Measurements from ENCODE around the gene SLC17A7.

Gene SLC17A7

GRCh38 chr19:49443366-49444099 lies 2.2 kb upstream of the SLC17A7 start:
- peak; percentile 93 for DNase-seq

DNA sequence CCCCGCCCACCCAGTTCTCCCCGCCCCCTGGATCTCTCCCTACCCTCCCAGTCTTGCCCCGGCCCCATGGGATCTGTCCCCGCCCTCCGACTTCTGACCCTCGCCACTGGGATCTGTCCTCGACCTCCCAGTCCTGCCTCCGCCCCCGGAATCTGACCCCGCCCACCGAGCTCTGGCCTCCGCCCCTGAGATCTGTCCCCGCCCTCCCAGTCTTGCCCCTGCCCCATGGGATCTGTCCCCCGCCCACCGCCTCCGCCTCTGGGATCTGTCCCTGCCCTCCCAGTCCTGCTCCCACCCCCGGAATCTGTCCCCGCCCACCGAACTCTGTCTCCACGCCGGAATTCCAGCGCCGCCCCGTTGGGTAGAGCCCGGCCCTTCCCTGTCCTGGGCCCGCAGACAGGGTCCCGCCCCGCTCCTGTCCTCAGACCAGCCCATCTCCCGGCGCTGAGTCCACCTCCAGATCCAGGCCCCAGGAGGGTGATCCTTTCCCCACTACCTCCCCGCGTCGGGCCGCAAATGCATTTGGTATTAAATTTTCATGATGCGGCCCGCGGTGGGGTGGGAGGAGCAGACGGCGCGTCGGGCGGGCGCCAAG lies 1.5 kb upstream of the SLC17A7 start:
- DNase-seq = peak; percentile 49 to 62

- DNase-seq = no peak
These were observed 1.0 kb upstream of the SLC17A7 start for GRCh38 chr19:49442354-49442753.

DNA sequence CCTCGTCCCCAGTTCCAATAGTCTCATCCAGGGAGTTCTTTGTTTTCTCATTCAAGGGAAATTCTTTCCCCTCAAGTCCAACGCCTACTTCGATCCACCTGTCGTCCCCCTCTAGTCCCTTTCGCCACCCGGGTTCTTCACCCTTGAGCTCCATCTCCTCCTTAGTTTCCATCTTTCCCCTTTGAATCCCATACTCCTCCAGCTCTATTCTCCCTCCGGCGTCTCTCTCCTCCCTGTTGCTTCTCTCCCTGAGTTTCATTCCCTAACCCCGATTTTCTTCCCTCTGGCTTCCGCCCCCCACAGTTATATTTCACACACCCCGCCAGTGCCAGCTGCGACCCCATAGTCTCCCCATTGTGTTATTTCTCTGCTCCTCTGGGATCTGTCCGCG lies 628 bp upstream of the SLC17A7 start:
- DNase-seq = no peak

- no peak for DNase-seq
These were observed 703 bp downstream of the SLC17A7 start for GRCh38 chr19:49440439-49441209.

- no peak for DNase-seq
These were observed 1.5 kb downstream of the SLC17A7 start for GRCh38 chr19:49439836-49440235.

DNA sequence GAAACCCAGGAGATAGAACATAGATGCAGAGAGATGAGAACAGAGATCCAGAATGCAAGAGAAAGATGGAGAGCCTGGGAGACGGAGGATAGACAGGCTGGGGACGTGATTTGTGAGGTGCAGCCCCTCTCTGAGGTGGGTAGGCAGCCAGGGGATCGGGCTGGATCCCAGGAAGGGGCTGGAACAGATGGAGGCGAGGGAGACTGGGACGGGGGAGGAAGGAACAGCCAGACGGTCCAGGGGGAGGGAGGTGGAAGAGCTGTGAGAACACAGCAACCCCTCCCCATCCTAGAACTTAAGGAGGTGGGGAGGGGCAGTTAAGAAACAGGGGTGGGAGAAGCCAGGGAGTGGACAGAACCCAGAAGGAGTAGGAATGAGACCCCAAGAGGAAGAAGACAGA lies 3.1 kb downstream of the SLC17A7 start:
- no peak for DNase-seq

DNA sequence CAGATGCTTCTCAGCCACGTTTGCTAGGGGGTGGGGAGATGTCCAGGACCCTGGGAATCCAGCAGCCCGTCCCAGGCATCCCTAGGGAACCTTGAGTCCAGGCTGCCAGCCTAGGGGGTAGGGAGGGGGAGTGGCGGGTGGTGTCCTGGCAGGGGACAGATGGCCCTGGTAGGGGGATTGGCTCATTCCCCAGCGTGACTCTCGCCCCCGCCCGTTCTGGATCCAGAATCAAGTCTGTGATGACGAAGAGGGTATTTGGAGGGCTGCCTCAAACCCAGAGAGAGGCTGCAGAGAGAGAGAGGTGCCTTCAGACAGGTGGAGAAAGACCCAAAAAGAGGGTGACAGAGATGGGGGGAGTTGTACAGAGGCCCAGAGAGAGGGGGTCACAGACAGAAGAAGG lies 4.1 kb downstream of the SLC17A7 start:
- DNase-seq = no peak

DNA sequence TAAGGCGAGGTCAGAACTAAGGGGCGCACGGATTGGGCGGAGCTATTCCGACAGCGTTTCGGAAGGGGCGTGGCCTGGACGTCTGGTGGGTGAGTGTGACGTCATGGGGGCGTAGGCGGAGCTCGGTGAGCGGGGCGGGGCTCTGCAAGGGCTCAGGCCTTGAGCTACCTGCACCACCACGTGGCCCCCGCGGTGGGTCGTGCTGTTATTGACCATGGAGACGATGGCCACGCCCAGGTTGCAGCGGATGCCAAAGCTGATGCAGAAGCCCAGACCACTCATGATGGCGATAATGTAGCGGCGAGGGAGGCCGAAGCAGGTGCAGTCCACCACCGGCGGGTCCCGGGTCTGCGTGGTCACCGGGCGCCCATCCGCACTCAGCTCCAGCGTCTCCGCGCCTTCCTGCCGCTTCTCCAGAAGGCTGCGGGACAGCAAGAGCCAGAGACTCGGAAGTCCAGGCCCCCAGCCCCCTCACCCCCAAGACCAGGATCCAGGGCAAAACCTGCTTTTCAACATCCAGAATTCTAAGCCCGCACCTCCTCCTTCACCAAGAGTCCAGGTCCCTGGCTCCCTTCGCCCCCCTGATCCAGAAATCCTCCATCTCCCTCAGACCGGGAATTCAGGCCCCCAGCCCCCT lies 4.8 kb downstream of the SLC17A7 start:
- DNase-seq = peak; percentile 59 to 68

DNA sequence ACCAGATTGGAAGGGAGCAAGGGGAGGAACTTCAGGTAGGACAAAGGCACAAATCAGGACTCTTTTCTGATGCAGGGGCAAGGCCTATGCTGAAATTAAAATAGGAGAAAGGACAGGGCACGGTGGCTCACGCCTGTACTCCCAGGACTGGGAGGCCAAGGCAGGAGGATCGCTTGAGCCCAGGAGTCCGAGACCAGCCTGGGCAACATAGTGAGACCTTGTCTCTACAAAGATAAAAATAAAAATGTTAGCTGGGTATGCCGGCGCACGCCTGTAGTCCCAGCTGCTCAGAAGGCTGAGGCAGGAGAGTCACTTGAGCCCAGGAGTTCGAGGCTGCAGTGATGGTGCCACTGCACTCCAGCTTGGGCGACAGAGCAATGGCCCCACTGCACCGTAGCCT lies 5.7 kb downstream of the SLC17A7 start:
- DNase-seq = no peak

GRCh38 chr19:49434907-49435583 lies 6.3 kb downstream of the SLC17A7 start:
- no peak for DNase-seq

- DNase-seq = no peak
These were observed 8.0 kb downstream of the SLC17A7 start for GRCh38 chr19:49433240-49433901.

GRCh38 chr19:49432141-49433073 lies 8.9 kb downstream of the SLC17A7 start:
- peak; percentile 26 to 50 for DNase-seq

DNA sequence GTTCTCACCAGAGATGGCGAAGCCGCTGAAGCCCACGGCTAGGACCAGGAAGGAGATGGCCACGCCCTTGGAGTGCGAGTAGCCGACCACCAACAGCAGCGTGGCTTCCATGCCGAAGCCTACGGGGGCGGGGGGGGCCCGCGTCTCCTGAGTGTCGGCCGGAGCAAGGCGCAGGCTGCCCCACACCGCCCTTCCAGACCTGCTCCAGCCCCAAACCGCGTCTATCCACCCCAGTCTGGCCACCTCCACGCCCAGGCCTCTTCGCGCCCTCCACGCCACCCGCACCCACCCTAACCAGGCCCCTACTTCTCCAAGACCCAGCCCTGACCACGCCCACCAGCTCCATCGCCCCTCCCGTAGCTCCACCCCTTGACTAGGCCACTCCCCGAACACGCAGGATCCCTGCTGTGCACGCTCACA lies 10.0 kb downstream of the SLC17A7 start:
- DNase-seq = no peak

- peak in 1 of 2 donors; percentile 24 for DNase-seq
These were observed 10.5 kb downstream of the SLC17A7 start for GRCh38 chr19:49430678-49431329.

GRCh38 chr19:49430172-49430677 lies 11.1 kb downstream of the SLC17A7 start:
- DNase-seq = no peak

DNA sequence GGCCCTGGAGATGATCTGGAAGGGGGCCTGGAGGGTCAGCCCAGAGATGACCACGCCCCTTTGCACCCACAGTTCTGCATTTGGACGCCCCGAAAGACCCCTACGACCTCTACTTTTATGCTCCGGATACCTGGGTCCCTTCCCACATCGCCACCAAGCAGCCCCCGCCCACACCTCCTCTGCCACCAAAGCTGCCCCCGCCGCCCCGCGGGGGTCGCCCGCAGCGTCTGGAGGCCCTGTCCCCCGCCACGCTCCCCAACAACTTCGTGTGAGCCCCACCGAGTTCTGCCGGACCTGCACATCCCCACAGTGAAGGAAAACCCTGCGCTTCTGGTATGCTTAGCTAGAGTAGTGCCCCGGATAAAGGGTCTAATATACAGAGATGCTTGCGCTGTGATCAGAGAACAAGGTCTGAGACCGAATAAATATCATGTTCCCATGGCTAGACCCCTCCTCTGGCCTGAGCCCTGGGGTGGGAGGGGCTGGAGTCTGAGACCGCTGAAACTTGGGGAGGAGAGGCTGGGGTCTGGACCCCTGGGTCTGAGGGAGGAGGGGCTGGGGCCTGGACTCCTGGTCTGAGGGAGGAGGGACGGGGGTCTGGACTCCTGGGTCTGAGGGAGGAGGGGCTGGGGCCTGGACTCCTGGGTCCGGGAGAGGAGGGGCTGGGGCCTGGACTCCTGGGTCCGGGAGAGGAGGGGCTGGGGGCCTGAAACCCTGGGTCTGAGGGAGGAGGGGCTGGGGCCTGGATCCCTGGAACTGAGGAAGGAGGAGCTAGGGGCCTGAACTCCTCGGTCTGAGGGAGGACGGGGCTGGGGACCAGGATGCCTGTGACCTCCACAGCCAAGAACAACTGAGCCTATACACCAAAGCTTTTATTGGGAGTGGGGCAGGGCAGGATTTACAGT lies 12.5 kb downstream of the SLC17A7 start:
- no peak for DNase-seq

GRCh38 chr19:49427855-49428546 lies 13.3 kb downstream of the SLC17A7 start:
- DNase-seq = no peak

DNA sequence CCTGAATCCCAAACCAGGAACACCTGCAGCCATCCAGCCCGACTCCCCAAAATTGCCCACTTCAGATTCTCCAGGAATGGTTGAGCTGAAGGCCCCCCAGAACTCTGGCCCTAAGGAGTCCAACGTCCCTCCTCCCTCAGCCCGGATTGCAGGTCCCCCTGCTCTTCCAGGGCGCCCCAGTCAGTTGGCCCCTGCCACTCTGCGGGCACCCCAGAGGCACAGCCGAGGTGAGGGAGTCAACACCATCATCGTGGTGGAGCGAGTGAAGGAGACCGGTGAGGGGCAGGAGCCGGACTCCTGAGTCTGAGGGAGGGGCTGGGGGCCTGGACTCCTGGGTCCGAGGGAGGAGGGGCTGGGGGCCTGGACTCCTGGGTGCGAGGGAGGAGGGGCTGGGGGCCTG lies 14.0 kb downstream of the SLC17A7 start:
- no peak for DNase-seq
